ENCODE measurements around the gene MTMR10.

MTMR10 gene

DNA sequence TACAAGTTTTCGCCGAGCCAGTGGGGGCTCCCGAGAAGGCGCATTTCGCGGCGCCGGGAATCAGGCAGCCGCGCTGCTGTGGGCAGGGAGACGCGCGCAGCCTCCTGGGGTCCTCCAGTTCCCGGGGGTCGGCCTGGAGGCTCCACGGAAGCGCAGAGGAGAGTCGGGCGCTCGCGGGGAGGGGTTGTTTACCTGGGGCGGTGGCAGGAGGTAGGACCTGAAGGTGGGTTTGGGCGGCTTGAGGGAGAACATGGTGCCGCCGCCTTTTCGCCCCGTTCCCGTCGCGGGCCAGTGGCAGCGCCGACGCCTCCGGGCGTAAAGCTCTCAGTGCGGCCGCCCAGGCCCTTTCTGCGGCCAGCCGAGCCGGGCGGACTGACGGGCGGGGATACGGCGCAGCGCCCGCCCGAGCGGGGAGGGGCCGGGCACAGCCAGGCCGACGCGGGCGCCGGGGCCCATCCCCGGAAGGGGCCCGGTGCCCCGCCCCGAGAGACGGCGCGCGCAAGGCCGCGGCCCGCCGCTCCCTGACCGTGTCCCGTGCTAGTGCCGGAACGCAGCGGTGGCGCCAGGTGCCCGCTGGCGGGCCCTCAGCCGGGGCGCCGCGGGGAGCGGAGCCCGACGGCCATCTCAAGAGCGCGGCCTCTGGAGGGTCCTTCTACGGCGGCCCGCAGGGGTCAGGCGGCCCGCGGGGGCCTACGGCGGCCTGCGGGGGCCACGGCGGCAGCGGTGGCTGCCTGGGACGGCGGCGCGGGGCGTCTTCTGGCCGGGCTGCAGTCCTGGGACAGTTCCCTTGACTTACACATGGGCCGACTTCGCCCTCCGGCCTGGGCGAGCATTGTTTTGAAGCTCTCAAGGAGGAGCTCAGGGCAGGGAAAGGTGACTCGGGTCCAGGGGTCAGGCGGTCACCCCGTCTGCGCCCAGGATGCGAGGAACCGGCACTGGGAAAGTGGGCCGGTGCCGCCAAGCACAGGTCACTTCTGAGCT lies at the start of gene MTMR10:
TSS of gene MTMR10 (minus strand) at position 374 of the 981 bp plus-strand sequence. CDS start at position 252, 122 bp downstream.
- peak; percentile 58 for DNase-seq

GRCh38 chr15:31040611-31041010 lies 49.2 kb upstream of the MTMR10 start:
- DNase-seq, result no peak

DNA sequence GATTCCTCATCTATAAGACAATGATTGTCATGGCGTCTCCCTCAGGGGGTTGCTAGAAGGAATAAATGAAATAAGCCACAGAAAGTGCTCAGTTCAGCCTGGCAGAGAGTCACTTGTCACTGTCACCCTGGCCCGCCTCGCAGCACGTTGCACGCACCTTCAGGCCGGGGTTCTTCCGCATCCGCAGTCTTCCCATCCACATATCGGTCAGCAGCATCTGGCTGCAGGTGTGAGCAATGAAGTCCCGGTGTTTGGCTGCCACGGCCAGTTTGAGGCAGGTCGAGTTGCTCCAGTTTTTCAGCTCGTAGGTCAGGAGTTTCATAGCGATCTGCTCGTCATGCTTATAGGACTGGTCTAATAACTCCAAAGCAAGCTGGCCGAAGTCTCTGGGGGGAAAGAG lies 48.5 kb upstream of the MTMR10 start:
- no peak for DNase-seq

- DNase-seq, result no peak
Measured at GRCh38 chr15:31037731-31038477, 46.5 kb upstream of the MTMR10 start.

- DNase-seq, result no peak
Measured at GRCh38 chr15:31036783-31037182, 45.4 kb upstream of the MTMR10 start.

DNA sequence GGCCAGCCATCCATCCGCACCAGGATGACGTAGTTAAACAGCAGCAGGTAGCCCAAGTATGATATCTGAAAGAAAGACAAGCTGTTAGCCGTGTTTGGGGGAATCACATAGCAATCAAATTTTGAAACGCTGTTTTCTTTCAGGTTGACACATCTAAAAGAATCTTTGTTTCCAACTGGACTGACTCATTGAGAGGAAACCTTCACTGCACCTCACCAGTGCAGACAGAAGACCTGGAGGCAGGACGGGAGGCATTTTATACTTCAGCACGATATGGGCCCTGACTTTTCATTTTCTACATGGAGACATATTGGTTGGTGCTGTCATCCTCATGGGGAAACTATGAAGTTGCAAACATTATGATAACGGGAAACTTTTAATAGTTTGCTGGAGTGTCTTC lies 44.2 kb upstream of the MTMR10 start:
- no peak for DNase-seq

GRCh38 chr15:31034152-31034551 lies 42.7 kb upstream of the MTMR10 start:
- no peak for DNase-seq

DNA sequence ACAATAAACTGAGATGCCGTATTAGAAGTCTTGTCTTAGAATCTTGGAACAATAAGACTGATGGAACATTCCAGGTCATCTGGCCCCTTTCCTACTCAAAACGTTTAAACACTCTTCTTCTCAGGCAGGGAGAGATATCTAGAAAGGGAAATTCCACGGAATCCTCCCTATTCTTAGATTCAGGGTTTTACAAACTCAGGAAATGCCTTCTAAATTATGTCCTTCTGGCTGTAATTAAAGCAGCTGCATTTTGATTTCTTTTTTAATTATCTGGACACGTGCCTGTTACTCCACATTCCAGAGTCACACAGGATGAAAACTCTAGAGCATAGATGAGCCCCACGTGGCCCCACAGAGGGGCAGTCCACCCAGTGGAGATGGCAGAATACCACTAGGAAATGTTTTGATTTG lies 41.5 kb upstream of the MTMR10 start:
- no peak for DNase-seq

DNA sequence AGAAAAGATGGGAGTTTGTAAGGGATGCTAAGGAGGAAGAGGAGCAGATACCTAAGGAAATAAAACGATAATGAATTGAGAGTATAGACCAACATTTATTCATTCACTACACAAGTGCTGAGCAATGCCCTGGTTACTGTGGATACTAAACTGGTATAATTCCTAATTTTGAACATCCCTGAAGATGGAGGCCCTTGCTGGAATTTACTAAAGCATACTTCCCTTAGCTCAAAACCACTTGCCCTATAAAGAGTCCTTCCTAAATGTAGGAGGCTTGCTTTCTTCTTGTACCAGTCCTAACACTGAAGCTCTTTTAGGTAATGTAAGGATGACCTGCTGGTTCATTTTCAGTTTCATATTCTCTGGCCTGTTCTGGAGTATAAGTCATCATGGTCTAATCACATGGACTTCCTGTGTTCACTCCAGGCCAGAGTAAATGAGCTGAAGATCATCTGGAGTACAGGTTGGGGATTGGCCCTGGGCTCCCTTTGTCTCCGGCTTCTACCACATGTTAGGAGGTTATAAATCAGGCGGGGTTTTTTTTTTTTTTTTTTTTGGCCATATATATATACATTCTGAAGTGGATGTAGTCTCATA lies 40.1 kb upstream of the MTMR10 start:
- no peak for DNase-seq

DNA sequence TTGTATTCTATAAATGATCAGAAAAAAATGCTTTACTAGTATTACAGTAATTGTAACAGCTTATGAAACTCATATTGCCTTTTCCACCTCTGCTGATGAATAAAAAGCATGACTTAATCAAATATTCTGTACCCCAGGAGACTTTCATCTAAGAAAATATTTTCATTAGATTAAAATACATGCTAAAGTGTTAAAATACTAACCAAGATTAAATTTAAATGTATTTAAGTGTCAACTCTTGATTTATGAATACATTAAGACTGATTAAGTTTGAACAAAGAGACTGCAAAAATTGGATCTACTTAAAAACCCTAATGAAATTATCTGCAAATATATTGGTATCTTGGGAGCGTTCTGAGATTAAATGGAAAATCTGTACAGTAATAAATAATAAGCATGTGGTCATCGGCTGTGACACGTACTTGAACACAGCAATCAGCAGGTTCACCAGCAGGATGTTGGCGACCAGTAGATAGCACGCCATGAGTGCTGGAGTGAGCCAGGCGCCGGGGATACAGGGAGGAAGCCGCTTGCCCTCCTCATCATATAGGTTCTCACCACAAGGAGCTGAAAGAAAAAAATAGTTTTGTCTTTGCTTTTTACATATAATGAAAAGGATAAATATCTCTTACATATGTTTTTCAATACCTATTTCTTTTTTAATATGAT lies 36.6 kb upstream of the MTMR10 start:
- DNase-seq, result no peak

GRCh38 chr15:31025996-31026395 lies 34.6 kb upstream of the MTMR10 start:
- DNase-seq, result no peak

- no peak for DNase-seq
Measured at GRCh38 chr15:31024979-31025378, 33.6 kb upstream of the MTMR10 start.

- peak; percentile 60 for DNase-seq
Measured at GRCh38 chr15:31024330-31024729, 32.9 kb upstream of the MTMR10 start.

DNA sequence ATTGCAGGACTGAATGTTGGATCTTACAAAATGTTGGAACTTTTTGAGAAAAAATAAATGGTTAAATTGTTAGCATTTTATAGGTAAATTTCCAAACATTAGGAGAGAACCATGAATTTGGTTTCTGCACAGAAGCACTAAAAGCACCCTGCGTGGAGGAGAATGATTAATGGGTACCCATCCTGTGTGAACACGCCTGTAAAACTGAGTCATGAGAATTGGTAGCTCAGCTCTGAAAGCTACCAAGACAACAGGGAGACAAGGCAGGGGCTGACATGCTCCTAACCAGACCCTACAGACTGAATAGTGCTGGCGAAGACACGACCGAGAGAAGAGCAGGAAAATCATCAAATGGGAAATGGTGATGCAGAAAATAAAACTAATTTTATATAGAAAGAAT lies 32.4 kb upstream of the MTMR10 start:
- DNase-seq, result no peak

DNA sequence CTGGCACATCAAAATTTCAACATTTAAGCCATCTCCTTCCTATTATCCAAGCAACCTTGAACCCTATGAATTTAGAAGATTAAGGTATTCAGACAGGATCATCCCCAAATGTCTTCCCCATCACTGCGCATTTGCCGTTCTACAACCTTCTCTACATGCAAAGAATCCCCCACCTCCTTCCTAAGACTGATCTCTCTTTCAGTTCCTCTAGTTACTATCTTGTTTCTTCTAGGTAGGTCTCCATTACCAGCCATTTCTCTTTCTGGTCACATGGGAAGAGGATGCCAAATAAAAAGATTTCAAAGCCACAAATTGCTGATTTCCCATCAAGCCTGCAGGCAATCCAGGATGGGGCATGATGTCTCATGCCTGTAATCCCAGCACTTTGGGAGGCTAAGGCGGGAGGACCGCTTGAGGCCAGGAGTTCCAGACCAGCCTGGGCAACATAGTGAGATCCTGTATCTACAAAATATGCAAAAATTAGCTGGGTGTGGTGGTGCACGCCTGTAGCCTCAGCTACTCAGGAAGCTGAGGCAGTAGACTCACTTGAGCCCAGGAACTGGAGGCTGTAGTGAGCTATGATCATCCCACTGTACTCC lies 29.7 kb upstream of the MTMR10 start:
- DNase-seq, result no peak

GRCh38 chr15:31020542-31020941 lies 29.1 kb upstream of the MTMR10 start:
- DNase-seq, result no peak

DNA sequence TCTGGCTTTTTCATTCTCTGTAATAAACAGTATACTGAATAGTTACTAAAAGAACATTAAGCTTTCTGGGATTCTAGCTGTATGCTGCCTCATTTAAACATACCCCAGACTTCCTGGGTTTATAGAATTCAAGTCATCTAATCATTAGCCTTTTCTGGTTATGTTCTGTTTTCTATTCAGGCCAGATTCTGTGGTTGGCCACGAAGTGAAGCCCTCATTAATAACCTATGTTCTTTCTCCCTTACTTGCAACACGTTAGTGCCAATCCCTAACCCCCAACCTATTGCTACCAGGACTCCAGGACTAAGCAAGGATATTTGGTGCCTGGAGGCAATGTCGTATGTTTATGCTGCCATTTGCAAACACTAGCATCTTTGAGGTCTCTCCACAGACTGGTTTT lies 28.6 kb upstream of the MTMR10 start:
- no peak for DNase-seq

DNA sequence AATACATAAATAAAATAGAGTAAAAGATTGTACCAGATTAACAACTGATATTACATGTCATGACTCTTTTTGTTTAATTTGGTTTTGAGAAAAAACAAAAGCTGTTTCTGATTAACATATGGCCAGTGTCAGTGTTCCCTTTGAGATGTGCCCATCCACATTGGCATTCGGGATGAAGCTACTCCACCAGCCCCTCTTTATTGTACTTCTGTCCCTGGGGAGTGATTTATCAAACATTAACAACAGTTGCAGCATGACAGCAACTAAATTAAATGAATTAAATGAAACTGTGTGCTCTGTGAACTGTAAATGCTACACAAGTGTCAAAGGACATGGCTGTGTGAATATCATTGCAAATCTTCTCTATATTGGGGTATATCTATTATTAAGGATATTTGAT lies 25.9 kb upstream of the MTMR10 start:
- no peak for DNase-seq

GRCh38 chr15:31016446-31016915 lies 25.1 kb upstream of the MTMR10 start:
- no peak for DNase-seq

DNA sequence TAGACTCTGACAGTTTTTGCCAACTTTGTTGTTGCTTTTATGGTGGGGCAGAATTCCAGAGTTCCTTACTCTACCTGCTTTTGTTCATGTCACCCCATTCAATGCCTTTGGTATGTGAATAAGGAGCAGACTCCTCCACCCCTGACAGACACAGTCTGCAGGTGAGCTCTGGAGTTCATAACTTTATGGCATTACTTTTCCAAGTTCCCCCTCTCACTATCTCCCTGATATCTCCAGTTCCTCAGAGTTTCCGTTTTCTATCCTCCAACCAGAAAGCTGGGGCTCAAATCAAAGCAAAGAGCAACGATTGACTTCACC lies 23.1 kb upstream of the MTMR10 start:
- no peak for DNase-seq

DNA sequence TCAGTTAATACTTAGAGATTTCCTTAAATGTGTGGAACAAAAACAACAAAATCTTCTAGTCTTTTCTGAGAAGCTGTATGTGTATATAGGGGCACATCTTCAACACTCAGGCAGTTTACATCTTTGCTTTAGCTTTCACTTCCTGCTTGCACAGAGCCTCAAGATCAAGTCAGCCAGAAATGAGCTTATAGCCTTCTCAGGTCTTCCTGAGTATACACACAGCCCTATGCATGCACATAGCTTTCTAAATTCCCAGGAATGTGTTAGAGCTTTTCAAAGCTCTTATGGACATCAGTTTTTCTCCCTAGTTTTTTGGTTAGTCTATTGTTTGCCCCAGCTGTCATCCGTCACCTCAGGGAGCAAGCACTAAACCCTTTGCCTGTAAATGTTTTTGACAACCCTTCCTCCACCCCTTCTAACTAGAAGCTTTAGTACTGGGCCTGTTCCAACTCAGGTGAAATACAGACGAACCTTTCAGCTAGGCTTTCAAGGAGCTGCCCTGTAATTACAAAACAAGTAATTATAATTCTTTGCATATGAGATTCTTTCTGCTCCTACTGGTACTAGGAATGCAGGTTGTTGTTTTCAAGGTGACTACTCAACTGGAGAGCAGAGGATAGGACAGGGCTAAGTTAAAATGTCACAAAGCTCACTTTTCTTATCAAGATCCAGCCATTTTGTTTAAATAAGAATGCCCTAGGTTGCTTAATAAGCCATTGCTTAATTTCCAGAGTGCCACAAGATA lies 22.6 kb upstream of the MTMR10 start:
- no peak for DNase-seq

GRCh38 chr15:31012455-31012854 lies 21.0 kb upstream of the MTMR10 start:
- no peak for DNase-seq
